GM21786 (cell line): ENCODE measurements around the gene ARL14EP.
A peak's percentile ranks its signal among the peaks of the same experiment; 100 is the strongest.

ENCODE experiments used
- ATAC-seq: cut with Tn5 transposase; IDR thresholded peaks from one replicate; pipeline ENCODE4 v1.9.1; 2021; ENCODE audit not compliant: unreplicated experiment

ARL14EP gene

GRCh38 chr11:30322826-30323710 is at the start of gene ARL14EP:
Gene ARL14EP, plus strand, starts transcription at chr11:30323104. Its CDS starts 7,845 bp downstream, at chr11:30330949.
- peak; percentile 94 for ATAC-seq

- ATAC-seq, result no peak
These were observed 45.7 kb upstream of the ARL14EP start for GRCh38 chr11:30277176-30277575.

- no peak for ATAC-seq
These were observed 43.1 kb upstream of the ARL14EP start for GRCh38 chr11:30279796-30280195.

- no peak for ATAC-seq
These were observed 41.2 kb upstream of the ARL14EP start for GRCh38 chr11:30281476-30282288.

- peak; percentile 94 for ATAC-seq
These were observed 40.6 kb upstream of the ARL14EP start for GRCh38 chr11:30282289-30282631.

GRCh38 chr11:30284836-30285235 is 38.1 kb upstream of the ARL14EP start:
- no peak for ATAC-seq

- ATAC-seq, result no peak
These were observed 37.3 kb upstream of the ARL14EP start for GRCh38 chr11:30285416-30286121.

- ATAC-seq, result no peak
These were observed 31.6 kb upstream of the ARL14EP start for GRCh38 chr11:30291331-30291730.

- ATAC-seq, result no peak
These were observed 30.4 kb upstream of the ARL14EP start for GRCh38 chr11:30292545-30292944.

GRCh38 chr11:30295178-30295885 is 27.6 kb upstream of the ARL14EP start:
- no peak for ATAC-seq

GRCh38 chr11:30304620-30305019 is 18.3 kb upstream of the ARL14EP start:
- no peak for ATAC-seq

GRCh38 chr11:30310623-30311022 is 12.3 kb upstream of the ARL14EP start:
- peak; percentile 97 for ATAC-seq

- no peak for ATAC-seq
These were observed 11.7 kb upstream of the ARL14EP start for GRCh38 chr11:30311189-30311588.

GRCh38 chr11:30312243-30312642 is 10.7 kb upstream of the ARL14EP start:
- ATAC-seq, result no peak

GRCh38 chr11:30313580-30313979 is 9.3 kb upstream of the ARL14EP start:
- no peak for ATAC-seq

- no peak for ATAC-seq
These were observed 8.3 kb upstream of the ARL14EP start for GRCh38 chr11:30314625-30315024.

GRCh38 chr11:30316237-30316636 is 6.7 kb upstream of the ARL14EP start:
- no peak for ATAC-seq

- ATAC-seq, result peak; percentile 80
These were observed 5.9 kb upstream of the ARL14EP start for GRCh38 chr11:30317030-30317429.

- ATAC-seq, result no peak
These were observed 1.6 kb upstream of the ARL14EP start for GRCh38 chr11:30321321-30321720.

- ATAC-seq, result no peak
These were observed 713 bp upstream of the ARL14EP start for GRCh38 chr11:30322191-30322590.
